Transverse colon (tissue), 4 donors: ENCODE results near the gene RNF121. TPM values are rescaled to one million over a fixed set of nuclear protein-coding genes. Genes with fewer than 3 reads are reported as not detected.

ENCODE experiments used
- DNase-seq: peaks from one replicate; pipeline ENCODE4 v3.0.0-alpha.2; 2019
- H3K27ac ChIP-seq, 4 donors: fragments of 200-600 bp; sonication (generic); 2 replicates each; pipeline ENCODE4 v1.5.1; 2016 to 2018; ENCODE audit warnings: inconsistent platforms in 4 of 4
- H3K27me3 ChIP-seq: fragments of 200-600 bp; sonication (generic); 2 replicates; pipeline ENCODE4 v1.5.1; 2017; ENCODE audit warnings: inconsistent platforms
- H3K36me3 ChIP-seq, 4 donors: fragments of 200-600 bp; sonication (generic); 2 replicates each; pipeline ENCODE4 v1.5.1; 2017 to 2019; ENCODE audit warnings: inconsistent platforms in 4 of 4
- H3K4me1 ChIP-seq, 4 donors: fragments of 200-600 bp; sonication (generic); 2 replicates each; pipeline ENCODE4 v1.5.1; 2017 to 2020; ENCODE audit warnings: inconsistent platforms in 4 of 4
- H3K4me3 ChIP-seq, 4 donors: fragments of 200-600 bp; sonication (generic); 1 replicate in 1 of 4; 2 replicates in 3 of 4; pipeline versions ENCODE4 v1.5.1 to v1.6.1; 2017 to 2019; ENCODE audit warnings: inconsistent platforms in 4 of 4
- H3K9me3 ChIP-seq, 2 donors: fragments of 200-600 bp; sonication (generic); 2 replicates each; pipeline ENCODE4 v1.5.1; 2017 to 2019; ENCODE audit warnings: inconsistent platforms in 2 of 2
- EP300 ChIP-seq: sonication (generic); formaldehyde crosslinking; IDR thresholded peaks from one replicate; pipeline ENCODE4 v1.6.1; 2017; ENCODE audit warnings: antibody characterized with exemption, low read depth
- POLR2A ChIP-seq: fragments of 450-650 bp; IDR thresholded peaks from one replicate; pipeline ENCODE4 v1.6.1; 2016; ENCODE audit warnings: antibody characterized with exemption, mild to moderate bottlenecking, moderate library complexity
- POLR2AphosphoS5 ChIP-seq, 3 donors: sonication (generic); formaldehyde crosslinking; IDR thresholded peaks; one replicate each; pipeline ENCODE4 v1.6.1; 2016; ENCODE audit warnings: antibody characterized with exemption in 3 of 3
- WGBS, 2 donors: methylation state at CpG; one replicate each; pipeline ENCODE4 v1.1.5; 2018; ENCODE audit warnings: low coverage in 1 of 2; 5-methylcytosine and 5-hydroxymethylcytosine counted together
- in situ Hi-C, 4 donors: fragments of 200-750 bp; cut with MboI; loops; one replicate each; pipeline versions ENCODE4 v1.15.0 to v1.15.1; 2017; ENCODE audit warnings: low sequenced_read_pairs in 3 of 4, low pct_ligation_motif_present in 1 of 4, low pct_unique_long_range_greater_than_20kb in 1 of 4
- intact Hi-C: fragments of 100-400 bp; cut with DNase I; formaldehyde crosslinking; loops from one replicate; pipeline ENCODE4 v1.15.1; 2023; ENCODE audit warnings: low total_unique reads
- total RNA-seq, 4 donors: library from RNA; depleted of rRNA; stranded (reverse); fragments of >200 nt; gene quantifications; one replicate each; pipeline ENCODE4 v1.1.0, GENCODE V29; 2016
- TF ChIP-seq, protein P1 (sequence below), 5 experiments: fragments of 200-600 bp in 3 of 5; fragments of 450-650 bp in 2 of 5; sonication (generic) in 3 of 5; IDR thresholded peaks; 1 replicate in 2 of 5; 2 replicates in 3 of 5; pipeline ENCODE4 v1.5.1; 2016 to 2017; ENCODE audit warnings: antibody characterized with exemption in 5 of 5, inconsistent platforms in 3 of 5, mild to moderate bottlenecking in 2 of 5, moderate library complexity in 1 of 5

Gene RNF121
- total RNA-seq, 4 donors from 2014 or later = 9.7 to 38.6 (median 31.4) TPM

DNA sequence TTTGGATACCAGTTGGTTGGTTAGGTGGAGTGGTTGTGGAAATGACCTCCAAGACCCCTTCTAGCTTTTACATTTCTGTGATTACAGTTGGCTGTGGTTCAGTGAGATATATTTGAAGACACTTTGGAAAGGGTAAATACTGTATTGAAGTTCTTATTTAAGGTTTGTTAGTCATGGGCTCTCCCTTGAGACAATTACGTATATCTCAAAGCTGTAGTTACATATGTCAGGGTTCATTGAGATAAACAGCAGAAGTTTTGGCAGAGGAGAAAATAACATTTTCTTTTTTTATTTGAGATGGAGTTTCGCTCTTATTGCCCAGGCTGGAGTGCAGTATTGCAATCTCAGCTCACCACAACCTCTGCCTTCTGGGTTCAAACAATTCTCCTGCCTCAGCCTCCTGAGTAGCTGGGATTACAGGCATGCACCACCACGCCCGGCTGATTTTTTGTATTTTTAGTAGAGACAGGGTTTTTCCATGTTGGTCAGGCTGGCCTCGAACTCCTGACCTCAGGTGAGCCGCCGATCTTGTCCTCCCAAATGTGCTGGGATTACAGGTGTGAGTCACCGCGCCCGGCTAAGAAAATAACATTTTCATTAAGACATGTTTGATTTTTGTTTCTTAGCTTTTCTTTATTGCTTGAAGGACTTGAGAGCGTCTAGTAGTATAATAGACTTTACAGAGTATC, 1.9 kb downstream of the RNF121 start:
- no peak for DNase-seq
- Histone ChIP-seq H3K4me3 (no peak overlapping the region), H3K27ac (no peak overlapping the region), H3K4me1 (peaks cover 13 to 39% (median 18%) of the 10 kb centered on the region in 4 donors), H3K27me3 (no peaks in the 10 kb centered on the region), H3K9me3 (no peaks in the 10 kb centered on the region), H3K36me3 (no peaks in the 10 kb centered on the region)
- WGBS, 2 donors = 36 to 79% methylated on average over 4 to 11 of the region's 11 CpGs
- TF ChIP-seq POLR2AphosphoS5 (IDR thresholded peaks at IDR 0.05) (no peak), EP300 (no peak), POLR2A (no peak)
- TF ChIP-seq, protein P1, sequence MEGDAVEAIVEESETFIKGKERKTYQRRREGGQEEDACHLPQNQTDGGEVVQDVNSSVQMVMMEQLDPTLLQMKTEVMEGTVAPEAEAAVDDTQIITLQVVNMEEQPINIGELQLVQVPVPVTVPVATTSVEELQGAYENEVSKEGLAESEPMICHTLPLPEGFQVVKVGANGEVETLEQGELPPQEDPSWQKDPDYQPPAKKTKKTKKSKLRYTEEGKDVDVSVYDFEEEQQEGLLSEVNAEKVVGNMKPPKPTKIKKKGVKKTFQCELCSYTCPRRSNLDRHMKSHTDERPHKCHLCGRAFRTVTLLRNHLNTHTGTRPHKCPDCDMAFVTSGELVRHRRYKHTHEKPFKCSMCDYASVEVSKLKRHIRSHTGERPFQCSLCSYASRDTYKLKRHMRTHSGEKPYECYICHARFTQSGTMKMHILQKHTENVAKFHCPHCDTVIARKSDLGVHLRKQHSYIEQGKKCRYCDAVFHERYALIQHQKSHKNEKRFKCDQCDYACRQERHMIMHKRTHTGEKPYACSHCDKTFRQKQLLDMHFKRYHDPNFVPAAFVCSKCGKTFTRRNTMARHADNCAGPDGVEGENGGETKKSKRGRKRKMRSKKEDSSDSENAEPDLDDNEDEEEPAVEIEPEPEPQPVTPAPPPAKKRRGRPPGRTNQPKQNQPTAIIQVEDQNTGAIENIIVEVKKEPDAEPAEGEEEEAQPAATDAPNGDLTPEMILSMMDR (IDR thresholded peaks at IDR 0.05) = no peak
- in situ Hi-C loops = no loop called here
- intact Hi-C loops = no loop called here

DNA sequence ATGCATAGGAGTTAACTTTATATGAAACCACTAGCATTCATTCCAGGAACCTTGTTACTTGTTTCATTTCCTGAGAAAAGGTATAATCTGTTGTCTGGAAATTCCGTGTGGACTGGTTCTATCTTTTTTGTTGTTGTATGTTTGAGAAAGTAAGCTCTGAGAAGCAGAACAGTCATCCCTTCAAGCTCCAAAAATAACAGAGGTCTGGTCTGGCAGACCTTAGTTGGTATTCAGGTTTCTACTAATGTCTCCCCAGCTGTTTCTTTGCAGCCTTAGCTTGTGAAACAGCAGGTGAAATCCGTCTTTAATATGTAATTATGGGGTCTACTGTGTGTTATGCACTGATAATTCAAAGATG, 2.4 kb downstream of the RNF121 start:
- no peaks in the 10 kb centered on the region for H3K9me3 ChIP-seq
- in situ Hi-C loops (no loop called here), intact Hi-C loops (no loop called here)
- WGBS, 2 donors = 63 to 88% methylated on average over 1 to 2 of the region's 2 CpGs
- H3K4me1 ChIP-seq = peaks cover 13 to 39% (median 18%) of the 10 kb centered on the region in 4 donors
- TF ChIP-seq, protein P1 (IDR thresholded peaks at IDR 0.05) = no peak
- no peak for TF ChIP-seq POLR2AphosphoS5 (IDR thresholded peaks at IDR 0.05)
- no peak for TF ChIP-seq EP300
- no peak for TF ChIP-seq POLR2A
- no peaks in the 10 kb centered on the region for H3K27me3 ChIP-seq
- H3K36me3 ChIP-seq = no peaks in the 10 kb centered on the region
- no peak overlapping the region for H3K4me3 ChIP-seq
- no peak for DNase-seq
- no peak overlapping the region for H3K27ac ChIP-seq

DNA sequence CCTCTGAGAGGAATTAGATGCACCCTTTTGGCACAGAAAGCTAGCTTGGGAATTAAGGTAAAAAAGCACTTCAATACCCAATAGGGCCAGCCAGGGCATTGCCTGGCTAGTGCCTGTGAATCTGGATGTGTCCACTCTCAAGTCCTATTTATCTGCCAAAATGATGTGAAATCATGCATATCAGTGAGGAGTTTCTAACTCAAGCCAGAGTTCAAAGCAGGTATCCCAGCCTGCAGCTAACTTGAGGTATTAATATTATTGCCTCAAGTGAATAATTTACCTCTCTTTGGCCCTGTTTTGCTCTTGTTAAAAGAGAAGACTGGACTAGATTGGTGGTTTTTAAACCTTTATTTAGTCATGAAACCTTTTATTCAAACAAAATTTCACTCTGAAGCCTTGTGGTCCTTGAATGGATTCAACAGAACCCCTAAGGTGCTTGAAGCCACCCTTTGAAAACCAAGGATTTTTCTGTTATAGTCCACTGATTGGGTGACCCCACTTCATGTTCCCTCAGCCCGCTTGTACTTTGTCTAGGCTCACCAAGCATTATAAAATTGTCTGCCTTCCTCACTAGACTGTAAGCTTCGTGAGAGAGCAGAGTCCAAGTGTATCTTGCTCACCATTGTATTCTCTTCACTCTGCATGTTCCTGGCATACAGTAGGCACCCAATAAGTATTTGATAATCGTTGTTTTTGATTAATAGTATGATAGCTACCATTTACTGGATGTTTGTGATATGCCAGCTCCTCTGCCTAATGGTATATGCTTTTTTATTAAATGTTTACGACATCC, 4.5 kb downstream of the RNF121 start:
- H3K9me3 ChIP-seq = no peaks in the 10 kb centered on the region
- no peak overlapping the region for H3K27ac ChIP-seq
- in situ Hi-C loops = no loop called here
- 77 to 81% methylated on average over 3 to 4 of the region's 4 CpGs for WGBS, 2 donors
- DNase-seq = no peak
- TF ChIP-seq EP300 (no peak), POLR2AphosphoS5 (IDR thresholded peaks at IDR 0.05) (no peak), POLR2A (no peak)
- TF ChIP-seq, protein P1 (IDR thresholded peaks at IDR 0.05) = no peak
- peaks cover 12 to 38% (median 15%) of the 10 kb centered on the region in 4 donors for H3K4me1 ChIP-seq
- intact Hi-C loops = no loop called here
- H3K27me3 ChIP-seq = no peaks in the 10 kb centered on the region
- peaks cover 0 to 6% (median 0%) of the 10 kb centered on the region in 4 donors for H3K36me3 ChIP-seq
- no peak overlapping the region for H3K4me3 ChIP-seq

DNA sequence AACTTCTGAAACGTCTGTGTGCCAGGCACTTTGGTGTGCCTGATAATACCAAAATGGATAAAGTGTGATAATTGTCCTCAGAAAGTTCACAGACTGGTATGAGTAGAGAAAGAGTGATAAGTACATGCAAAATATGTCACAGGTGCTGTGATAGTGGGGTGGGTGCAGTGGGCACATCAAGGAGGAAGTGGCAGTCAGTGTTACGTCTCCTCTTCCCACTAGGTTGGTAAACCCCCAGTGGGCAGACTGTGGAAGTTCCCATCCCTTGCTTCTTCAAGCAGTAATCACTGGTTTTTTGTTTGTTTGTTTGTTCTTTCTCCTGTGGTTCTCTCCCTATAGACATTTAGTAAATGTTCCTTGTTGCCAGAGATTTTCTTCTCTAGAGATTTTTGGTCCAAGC, 5.4 kb downstream of the RNF121 start:
- intact Hi-C loops = no loop called here
- 48 to 67% methylated on average over 2 of the region's 2 CpGs for WGBS, 2 donors
- in situ Hi-C loops = no loop called here

More for the DNA sequence above, 5.4 kb downstream of the RNF121 start:
- peaks cover 0 to 6% (median 0%) of the 10 kb centered on the region in 4 donors for H3K36me3 ChIP-seq
- no peaks in the 10 kb centered on the region for H3K27me3 ChIP-seq
- TF ChIP-seq, protein P1 (IDR thresholded peaks at IDR 0.05) = no peak
- TF ChIP-seq EP300 (no peak), POLR2A (no peak), POLR2AphosphoS5 (IDR thresholded peaks at IDR 0.05) (no peak)
- no peaks in the 10 kb centered on the region for H3K9me3 ChIP-seq
- H3K4me1 ChIP-seq = peaks cover 12 to 38% (median 15%) of the 10 kb centered on the region in 4 donors
- no peak for DNase-seq
- no peak overlapping the region for H3K27ac ChIP-seq
- H3K4me3 ChIP-seq = no peak overlapping the region
